Type B pancreatic cell (in vitro differentiated cells): Measurements from ENCODE around the gene LAMB4. TPM values are rescaled to one million over a fixed set of nuclear protein-coding genes. Genes with fewer than 3 reads are reported as not detected.

Experiments used
- DNase-seq: peaks from one replicate; pipeline ENCODE4 v3.0.0; 2021; ENCODE audit warnings: mixed read lengths; ENCODE audit not compliant: unreplicated experiment; ENCODE audit errors: extremely low spot score
- H3K27ac Mint-ChIP-seq: 2 replicates; pipeline ENCODE4 v1.8.0; 2021; ENCODE audit warnings: mild to moderate bottlenecking, mixed read lengths
- H3K27me3 Mint-ChIP-seq: 2 replicates; pipeline ENCODE4 v1.8.0; 2021; ENCODE audit warnings: mixed read lengths
- H3K36me3 Mint-ChIP-seq: 2 replicates; pipeline ENCODE4 v1.8.0; 2021; ENCODE audit warnings: mixed read lengths
- H3K4me1 Mint-ChIP-seq: one replicate; pipeline ENCODE4 v1.8.0; 2021; ENCODE audit warnings: mixed read lengths; ENCODE audit not compliant: unreplicated experiment
- H3K4me3 Mint-ChIP-seq: 2 replicates; pipeline ENCODE4 v1.8.0; 2021; ENCODE audit warnings: mild to moderate bottlenecking, mixed read lengths
- H3K9me3 Mint-ChIP-seq: 2 replicates; pipeline ENCODE4 v1.8.0; 2021; ENCODE audit warnings: mixed read lengths
- CTCF ChIP-seq: fragments of 200-600 bp; sonication (generic); conservative IDR thresholded peaks from 2 replicates; pipeline ENCODE4 v1.5.0; 2021; ENCODE audit warnings: antibody characterized with exemption, mild to moderate bottlenecking
- total RNA-seq: library from RNA; stranded (reverse); gene quantifications from 2 replicates; pipeline ENCODE4 v1.2.1, GENCODE V29; 2021; ENCODE audit warnings: low replicate concordance

The LAMB4 gene
- total RNA-seq, 1 donor from 2014 or later: 1.3 TPM

GRCh38 chr7:108020585-108020984 is 109.6 kb downstream of the LAMB4 start:
- Mint-ChIP-seq H3K4me3 (no peak overlapping the region), H3K9me3 (no peaks in the 10 kb centered on the region), H3K36me3 (no peaks in the 10 kb centered on the region), H3K4me1 (peaks cover 24% of the 10 kb centered on the region), H3K27ac (no peak overlapping the region), H3K27me3 (peaks cover 6% of the 10 kb centered on the region)
- no peak for TF ChIP-seq CTCF
- no peak for DNase-seq

DNA sequence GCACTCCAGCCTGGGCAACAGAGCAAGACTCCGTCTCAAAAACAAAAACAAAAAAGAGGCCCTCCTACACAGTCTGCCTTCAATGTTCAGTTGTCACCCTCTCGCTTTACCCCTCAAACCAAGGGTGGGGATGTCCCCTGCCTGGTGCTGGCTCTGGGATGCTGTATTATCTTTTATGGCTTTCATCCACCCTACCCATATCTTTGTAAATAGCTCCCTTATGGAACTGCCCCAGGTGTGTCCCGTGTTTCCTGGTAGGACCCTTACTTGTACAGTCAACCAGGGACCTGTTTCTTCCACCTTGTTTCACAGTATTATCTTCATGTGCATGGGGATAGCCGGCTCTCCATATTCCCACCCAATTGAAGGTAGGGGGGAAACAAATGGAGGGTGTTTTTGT is 111.5 kb downstream of the LAMB4 start:
- DNase-seq: no peak
- TF ChIP-seq CTCF: no peak
- no peaks in the 10 kb centered on the region for H3K27me3 Mint-ChIP-seq
- no peaks in the 10 kb centered on the region for H3K36me3 Mint-ChIP-seq
- H3K4me3 Mint-ChIP-seq: no peak overlapping the region
- no peaks in the 10 kb centered on the region for H3K9me3 Mint-ChIP-seq
- no peak overlapping the region for H3K27ac Mint-ChIP-seq
- peaks cover 28% of the 10 kb centered on the region for H3K4me1 Mint-ChIP-seq

DNA sequence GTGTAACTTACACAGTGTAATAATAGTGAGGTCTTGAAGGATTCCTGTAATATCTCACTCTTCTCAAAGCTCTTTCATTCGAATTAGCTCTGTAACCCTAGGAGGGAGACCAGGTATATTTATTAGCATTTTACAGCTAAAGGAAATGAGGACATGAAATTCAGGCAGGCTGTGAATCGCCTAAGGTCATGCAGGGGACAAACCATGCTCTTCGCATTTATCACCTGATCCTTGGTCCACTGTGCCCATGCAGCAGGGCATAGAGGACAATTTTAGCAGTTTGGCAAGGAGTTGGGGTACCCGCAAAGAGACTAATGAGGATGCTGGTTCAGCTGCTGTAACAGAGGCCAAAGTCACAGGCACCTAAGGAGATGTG is 112.4 kb downstream of the LAMB4 start:
- Mint-ChIP-seq H3K9me3 (no peaks in the 10 kb centered on the region), H3K4me3 (no peak overlapping the region), H3K4me1 (peaks cover 28% of the 10 kb centered on the region), H3K27me3 (no peaks in the 10 kb centered on the region), H3K27ac (no peak overlapping the region), H3K36me3 (no peaks in the 10 kb centered on the region)
- TF ChIP-seq CTCF: no peak
- DNase-seq: no peak

DNA sequence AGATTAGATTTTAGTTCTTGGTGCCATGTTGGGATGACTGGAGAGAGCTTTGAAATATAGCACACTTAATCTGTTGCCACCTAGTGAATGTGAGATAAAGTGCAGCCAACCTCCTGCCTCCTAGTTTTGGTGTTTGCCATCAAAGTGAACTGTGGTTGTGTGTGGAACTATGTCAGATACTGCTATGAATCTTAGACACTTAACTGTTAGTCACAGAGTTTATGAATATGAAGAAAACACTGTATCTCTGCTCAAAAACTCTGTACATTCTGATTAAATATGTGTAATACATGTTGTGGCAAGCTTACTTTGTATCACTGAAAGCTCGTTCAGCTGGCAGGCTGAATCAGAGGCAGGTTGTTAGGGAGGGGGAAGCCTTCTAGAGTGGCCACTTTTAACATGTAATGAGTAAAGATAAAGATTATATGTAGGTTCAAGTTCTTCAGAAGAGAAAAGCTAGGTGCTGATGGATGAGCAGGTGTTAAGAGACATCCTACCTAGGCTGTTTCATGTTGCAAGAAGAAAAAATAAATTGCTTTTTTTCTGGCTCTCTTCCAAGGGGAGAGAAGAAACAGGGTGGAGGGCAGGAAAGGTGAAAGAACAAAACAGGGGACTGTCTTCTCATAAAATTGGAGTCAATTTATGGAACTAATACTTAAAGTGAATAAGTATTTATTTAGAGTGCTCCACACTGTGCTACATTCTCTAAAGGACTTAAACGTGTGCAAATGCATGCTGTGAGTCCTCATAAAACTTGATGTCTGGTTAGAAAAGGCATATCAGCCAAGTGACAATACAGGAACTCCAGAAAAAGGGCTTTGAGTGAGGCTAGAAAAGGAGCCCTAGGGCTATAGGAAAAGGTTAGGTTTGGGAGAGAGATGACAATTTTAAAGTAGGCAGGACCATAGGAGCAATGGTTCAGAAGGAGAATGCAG is 113.1 kb downstream of the LAMB4 start:
- Mint-ChIP-seq H3K27ac (peak overlapping the region; percentile 25), H3K9me3 (no peaks in the 10 kb centered on the region), H3K4me3 (no peak overlapping the region), H3K27me3 (no peaks in the 10 kb centered on the region), H3K36me3 (no peaks in the 10 kb centered on the region), H3K4me1 (peaks cover 28% of the 10 kb centered on the region)
- TF ChIP-seq CTCF: peak; percentile 65
- DNase-seq: no peak

GRCh38 chr7:108015740-108016139 is 114.4 kb downstream of the LAMB4 start:
- Mint-ChIP-seq H3K36me3 (no peaks in the 10 kb centered on the region), H3K4me3 (no peak overlapping the region), H3K27me3 (no peaks in the 10 kb centered on the region), H3K27ac (no peak overlapping the region), H3K9me3 (no peaks in the 10 kb centered on the region), H3K4me1 (peaks cover 27% of the 10 kb centered on the region)
- no peak for TF ChIP-seq CTCF
- no peak for DNase-seq
